ENCODE measurements around the gene TRAPPC2L.

TRAPPC2L gene

GRCh38 chr16:88900662-88901052 lies 43.7 kb downstream of the TRAPPC2L start:
- Histone ChIP-seq H3K9ac (ENCODE audit: low read depth in 1 of 2, low read length in 2 of 2) (no peak overlapping the region), H3K4me1 (ENCODE audit: control insufficient read depth in 1 of 2, insufficient read depth in 2 of 2, low read length in 2 of 2) (no peaks in the 10 kb centered on the region)

DNA sequence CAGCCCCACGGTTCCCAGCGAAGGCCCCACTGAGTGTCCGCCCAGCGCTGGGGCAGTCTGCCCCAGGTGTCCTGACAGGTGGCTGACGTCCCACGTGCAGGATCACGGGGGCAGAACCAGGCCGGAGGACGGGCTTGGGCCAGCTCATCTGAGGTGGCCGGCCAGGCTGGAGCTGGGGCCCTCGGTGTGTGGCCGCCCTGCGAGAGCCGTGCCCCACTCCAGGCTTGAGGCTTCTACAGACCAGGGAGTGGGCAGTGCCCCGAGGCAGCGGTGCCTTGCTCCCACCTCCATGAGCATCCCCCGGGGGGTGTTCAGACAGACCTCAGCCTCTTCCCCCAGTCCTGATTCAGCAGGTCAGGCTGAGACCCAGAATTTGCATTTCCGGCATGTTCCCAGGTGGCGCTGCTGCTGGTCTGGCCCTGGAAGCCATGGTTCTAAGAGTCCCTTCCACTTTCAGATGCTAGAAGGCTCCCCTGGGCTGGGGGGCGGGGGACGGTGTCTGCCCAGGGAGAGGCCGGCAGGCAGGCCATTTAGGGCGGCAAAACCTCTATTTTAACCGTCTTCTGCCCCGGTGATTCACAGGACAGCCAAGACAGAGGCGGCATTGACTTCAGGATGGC lies 44.9 kb downstream of the TRAPPC2L start:
- Histone ChIP-seq H3K27ac (ENCODE audit: low read depth, low read length) (no peak overlapping the region), H3K9ac (ENCODE audit: low read depth in 1 of 2, low read length in 2 of 2) (no peak overlapping the region), H3K9me3 (ENCODE audit: control insufficient read depth in 1 of 2, low read length in 2 of 2) (no peaks in the 10 kb centered on the region), H3K4me3 (ENCODE audit: low read depth in 1 of 2, low read length in 2 of 2) (no peak overlapping the region), H3K4me1 (ENCODE audit: control insufficient read depth in 1 of 2, insufficient read depth in 2 of 2, low read length in 2 of 2) (no peaks in the 10 kb centered on the region), H3K36me3 (ENCODE audit: control insufficient read depth in 1 of 2, insufficient read depth in 2 of 2, low read length in 2 of 2) (peaks cover 0 to 4% of the 10 kb centered on the region in 2 donors), H3K27me3 (ENCODE audit: control insufficient read depth in 1 of 2, insufficient read depth in 2 of 2, low read length in 2 of 2) (no peaks in the 10 kb centered on the region)

More at GRCh38 chr16:88900662-88901052, 43.7 kb downstream of the TRAPPC2L start:
- Histone ChIP-seq H3K27ac (ENCODE audit: low read depth, low read length) (no peak overlapping the region), H3K9me3 (ENCODE audit: control insufficient read depth in 1 of 2, low read length in 2 of 2) (no peaks in the 10 kb centered on the region), H3K27me3 (ENCODE audit: control insufficient read depth in 1 of 2, insufficient read depth in 2 of 2, low read length in 2 of 2) (no peaks in the 10 kb centered on the region), H3K4me3 (ENCODE audit: low read depth in 1 of 2, low read length in 2 of 2) (no peak overlapping the region), H3K36me3 (ENCODE audit: control insufficient read depth in 1 of 2, insufficient read depth in 2 of 2, low read length in 2 of 2) (peaks cover 0 to 4% of the 10 kb centered on the region in 2 donors)

DNA sequence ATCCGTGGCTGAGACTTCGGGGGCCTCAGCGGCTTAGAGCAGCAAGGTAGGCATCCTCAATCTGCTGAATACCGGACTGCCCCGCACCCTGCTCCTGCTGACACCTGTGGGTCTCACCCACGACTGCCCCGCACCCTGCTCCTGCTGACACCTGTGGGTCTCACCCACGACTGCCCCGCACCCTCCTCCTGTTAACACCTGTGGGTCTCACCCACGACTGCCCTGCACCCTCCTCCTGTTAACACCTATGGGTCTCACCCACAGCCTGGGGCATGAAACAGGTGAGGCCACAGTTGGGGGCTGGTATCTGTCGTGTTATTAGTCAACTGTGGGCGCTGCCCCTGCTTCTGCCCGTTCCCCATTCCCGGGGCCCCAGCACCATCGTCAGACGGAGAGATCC lies 45.8 kb downstream of the TRAPPC2L start:
- H3K36me3 ChIP-seq (ENCODE audit: control insufficient read depth in 1 of 2, insufficient read depth in 2 of 2, low read length in 2 of 2) = peaks cover 0 to under 1% of the 10 kb centered on the region in 2 donors
- no peaks in the 10 kb centered on the region for H3K27me3 ChIP-seq (ENCODE audit: control insufficient read depth in 1 of 2, insufficient read depth in 2 of 2, low read length in 2 of 2)
- no peaks in the 10 kb centered on the region for H3K9me3 ChIP-seq (ENCODE audit: control insufficient read depth in 1 of 2, low read length in 2 of 2)
- no peak overlapping the region for H3K27ac ChIP-seq (ENCODE audit: low read depth, low read length)
- no peak overlapping the region for H3K4me3 ChIP-seq (ENCODE audit: low read depth in 1 of 2, low read length in 2 of 2)
- H3K9ac ChIP-seq (ENCODE audit: low read depth in 1 of 2, low read length in 2 of 2) = no peak overlapping the region
- H3K4me1 ChIP-seq (ENCODE audit: control insufficient read depth in 1 of 2, insufficient read depth in 2 of 2, low read length in 2 of 2) = no peaks in the 10 kb centered on the region

DNA sequence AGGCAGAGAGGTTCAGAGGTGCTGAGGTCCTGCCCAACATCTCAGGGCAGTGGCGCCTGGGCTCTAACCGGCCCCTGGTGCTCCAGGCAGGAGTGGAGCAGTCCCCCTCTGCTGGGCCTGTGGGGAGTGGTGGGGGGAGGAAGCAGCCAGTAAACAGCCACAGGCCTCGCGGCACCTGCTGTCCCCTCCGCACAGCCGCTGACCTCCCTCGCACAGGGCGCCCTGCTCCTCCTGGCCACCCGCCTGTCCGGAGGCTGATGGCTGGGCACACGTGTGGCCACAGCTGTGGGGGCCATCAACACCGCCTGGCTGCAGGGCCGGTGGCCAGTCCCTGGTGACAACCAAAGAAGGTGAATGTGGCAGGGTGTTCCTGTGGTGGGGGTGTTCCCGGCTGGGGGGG lies 46.3 kb downstream of the TRAPPC2L start:
- Histone ChIP-seq H3K4me1 (ENCODE audit: control insufficient read depth in 1 of 2, insufficient read depth in 2 of 2, low read length in 2 of 2) (no peaks in the 10 kb centered on the region), H3K9me3 (ENCODE audit: control insufficient read depth in 1 of 2, low read length in 2 of 2) (no peaks in the 10 kb centered on the region), H3K36me3 (ENCODE audit: control insufficient read depth in 1 of 2, insufficient read depth in 2 of 2, low read length in 2 of 2) (no peaks in the 10 kb centered on the region), H3K27ac (ENCODE audit: low read depth, low read length) (no peak overlapping the region), H3K9ac (ENCODE audit: low read depth in 1 of 2, low read length in 2 of 2) (no peak overlapping the region), H3K27me3 (ENCODE audit: control insufficient read depth in 1 of 2, insufficient read depth in 2 of 2, low read length in 2 of 2) (no peaks in the 10 kb centered on the region), H3K4me3 (ENCODE audit: low read depth in 1 of 2, low read length in 2 of 2) (no peak overlapping the region)

- Histone ChIP-seq H3K27me3 (ENCODE audit: control insufficient read depth in 1 of 2, insufficient read depth in 2 of 2, low read length in 2 of 2) (no peaks in the 10 kb centered on the region), H3K4me3 (ENCODE audit: low read depth in 1 of 2, low read length in 2 of 2) (no peak overlapping the region), H3K27ac (ENCODE audit: low read depth, low read length) (no peak overlapping the region), H3K36me3 (ENCODE audit: control insufficient read depth in 1 of 2, insufficient read depth in 2 of 2, low read length in 2 of 2) (no peaks in the 10 kb centered on the region), H3K9ac (ENCODE audit: low read depth in 1 of 2, low read length in 2 of 2) (no peak overlapping the region), H3K4me1 (ENCODE audit: control insufficient read depth in 1 of 2, insufficient read depth in 2 of 2, low read length in 2 of 2) (no peaks in the 10 kb centered on the region), H3K9me3 (ENCODE audit: control insufficient read depth in 1 of 2, low read length in 2 of 2) (no peaks in the 10 kb centered on the region)
These were observed 47.9 kb downstream of the TRAPPC2L start for GRCh38 chr16:88904676-88905365.

- Histone ChIP-seq H3K4me1 (ENCODE audit: control insufficient read depth in 1 of 2, insufficient read depth in 2 of 2, low read length in 2 of 2) (no peaks in the 10 kb centered on the region), H3K4me3 (ENCODE audit: low read depth in 1 of 2, low read length in 2 of 2) (no peak overlapping the region), H3K27ac (ENCODE audit: low read depth, low read length) (no peak overlapping the region), H3K9me3 (ENCODE audit: control insufficient read depth in 1 of 2, low read length in 2 of 2) (no peaks in the 10 kb centered on the region), H3K36me3 (ENCODE audit: control insufficient read depth in 1 of 2, insufficient read depth in 2 of 2, low read length in 2 of 2) (no peaks in the 10 kb centered on the region), H3K27me3 (ENCODE audit: control insufficient read depth in 1 of 2, insufficient read depth in 2 of 2, low read length in 2 of 2) (no peaks in the 10 kb centered on the region), H3K9ac (ENCODE audit: low read depth in 1 of 2, low read length in 2 of 2) (no peak overlapping the region)
These were observed 48.6 kb downstream of the TRAPPC2L start for GRCh38 chr16:88905563-88905962.

GRCh38 chr16:88906020-88906419 lies 49.1 kb downstream of the TRAPPC2L start:
- Histone ChIP-seq H3K9me3 (ENCODE audit: control insufficient read depth in 1 of 2, low read length in 2 of 2) (no peaks in the 10 kb centered on the region), H3K9ac (ENCODE audit: low read depth in 1 of 2, low read length in 2 of 2) (no peak overlapping the region), H3K36me3 (ENCODE audit: control insufficient read depth in 1 of 2, insufficient read depth in 2 of 2, low read length in 2 of 2) (no peaks in the 10 kb centered on the region), H3K4me3 (ENCODE audit: low read depth in 1 of 2, low read length in 2 of 2) (no peak overlapping the region), H3K4me1 (ENCODE audit: control insufficient read depth in 1 of 2, insufficient read depth in 2 of 2, low read length in 2 of 2) (no peaks in the 10 kb centered on the region), H3K27me3 (ENCODE audit: control insufficient read depth in 1 of 2, insufficient read depth in 2 of 2, low read length in 2 of 2) (no peaks in the 10 kb centered on the region), H3K27ac (ENCODE audit: low read depth, low read length) (no peak overlapping the region)

GRCh38 chr16:88906535-88907105 lies 49.7 kb downstream of the TRAPPC2L start:
- no peak overlapping the region for H3K27ac ChIP-seq (ENCODE audit: low read depth, low read length)
- no peak overlapping the region for H3K9ac ChIP-seq (ENCODE audit: low read depth in 1 of 2, low read length in 2 of 2)
- no peaks in the 10 kb centered on the region for H3K27me3 ChIP-seq (ENCODE audit: control insufficient read depth in 1 of 2, insufficient read depth in 2 of 2, low read length in 2 of 2)
- no peaks in the 10 kb centered on the region for H3K36me3 ChIP-seq (ENCODE audit: control insufficient read depth in 1 of 2, insufficient read depth in 2 of 2, low read length in 2 of 2)
- H3K4me3 ChIP-seq (ENCODE audit: low read depth in 1 of 2, low read length in 2 of 2) = no peak overlapping the region
- H3K9me3 ChIP-seq (ENCODE audit: control insufficient read depth in 1 of 2, low read length in 2 of 2) = no peaks in the 10 kb centered on the region
- no peaks in the 10 kb centered on the region for H3K4me1 ChIP-seq (ENCODE audit: control insufficient read depth in 1 of 2, insufficient read depth in 2 of 2, low read length in 2 of 2)

DNA sequence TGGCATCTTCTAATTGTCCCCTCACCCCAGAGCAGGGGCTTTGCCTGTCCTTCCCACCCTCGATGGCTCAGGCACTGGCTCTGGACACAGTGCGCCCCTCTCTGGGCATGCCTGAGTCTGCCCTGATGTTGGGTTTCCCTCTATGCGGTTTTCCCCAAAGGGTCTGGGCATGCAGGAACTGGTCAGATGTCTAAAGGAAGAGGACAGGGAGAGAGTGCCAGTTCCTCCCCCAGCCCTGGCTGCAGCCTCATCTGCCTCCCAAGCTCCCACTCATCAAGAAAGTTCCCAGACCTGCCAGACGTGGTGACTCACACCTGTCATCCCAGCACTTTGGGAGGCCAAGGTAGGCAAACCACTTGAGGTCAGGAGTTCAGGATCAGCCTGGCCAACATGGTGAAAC lies 50.8 kb downstream of the TRAPPC2L start:
- Histone ChIP-seq H3K9me3 (ENCODE audit: control insufficient read depth in 1 of 2, low read length in 2 of 2) (no peaks in the 10 kb centered on the region), H3K4me3 (ENCODE audit: low read depth in 1 of 2, low read length in 2 of 2) (no peak overlapping the region), H3K27me3 (ENCODE audit: control insufficient read depth in 1 of 2, insufficient read depth in 2 of 2, low read length in 2 of 2) (no peaks in the 10 kb centered on the region), H3K9ac (ENCODE audit: low read depth in 1 of 2, low read length in 2 of 2) (no peak overlapping the region), H3K27ac (ENCODE audit: low read depth, low read length) (no peak overlapping the region), H3K36me3 (ENCODE audit: control insufficient read depth in 1 of 2, insufficient read depth in 2 of 2, low read length in 2 of 2) (no peaks in the 10 kb centered on the region), H3K4me1 (ENCODE audit: control insufficient read depth in 1 of 2, insufficient read depth in 2 of 2, low read length in 2 of 2) (no peaks in the 10 kb centered on the region)

- H3K4me1 ChIP-seq (ENCODE audit: control insufficient read depth in 1 of 2, insufficient read depth in 2 of 2, low read length in 2 of 2) = no peaks in the 10 kb centered on the region
- no peak overlapping the region for H3K27ac ChIP-seq (ENCODE audit: low read depth, low read length)
- no peaks in the 10 kb centered on the region for H3K9me3 ChIP-seq (ENCODE audit: control insufficient read depth in 1 of 2, low read length in 2 of 2)
These were observed 51.4 kb downstream of the TRAPPC2L start for GRCh38 chr16:88908307-88908706.

More at GRCh38 chr16:88908307-88908706, 51.4 kb downstream of the TRAPPC2L start:
- H3K36me3 ChIP-seq (ENCODE audit: control insufficient read depth in 1 of 2, insufficient read depth in 2 of 2, low read length in 2 of 2) = no peaks in the 10 kb centered on the region
- no peak overlapping the region for H3K4me3 ChIP-seq (ENCODE audit: low read depth in 1 of 2, low read length in 2 of 2)
- no peak overlapping the region for H3K9ac ChIP-seq (ENCODE audit: low read depth in 1 of 2, low read length in 2 of 2)
- H3K27me3 ChIP-seq (ENCODE audit: control insufficient read depth in 1 of 2, insufficient read depth in 2 of 2, low read length in 2 of 2) = no peaks in the 10 kb centered on the region
